A673 (cell line): Measurements from ENCODE around the gene CCSER1. TPM values are rescaled to one million over a fixed set of nuclear protein-coding genes. Genes with fewer than 3 reads are reported as not detected.

ENCODE experiments used
- BruUV-seq: library from RNA; stranded (reverse); fragments of 400-500 nt; replicated peaks from 2 replicates; lab custom pipeline; 2021; lab: Mats Ljungman, UMichigan
- CTCF ChIA-PET: fragments of 300-600 bp; sonication (Branson Sonifier 250); formaldehyde crosslinking; loops from one replicate; lab custom pipeline; 2022; ENCODE audit warnings: antibody characterized with exemption; lab: Charles Lee
- POLR2A ChIA-PET: fragments of 300-600 bp; sonication (Branson Sonifier 250); formaldehyde crosslinking; loops from one replicate; lab custom pipeline; 2022; ENCODE audit warnings: antibody characterized with exemption; ENCODE audit not compliant: low non-redundant PET; lab: Charles Lee
- DNase-seq: peaks from one replicate; pipeline ENCODE4 v3.0.0-alpha.2; 2015; ENCODE audit warnings: low spot score
- H3K27ac ChIP-seq: fragments of 200-600 bp; sonication (generic); 2 replicates; pipeline ENCODE4 v1.5.1; 2016; ENCODE audit warnings: mixed run types, low read depth, mild to moderate bottlenecking, mixed read lengths, antibody characterized with exemption, low read length; ENCODE audit not compliant: poor library complexity, severe bottlenecking
- H3K27me3 ChIP-seq: fragments of 200-600 bp; sonication (generic); replicated peaks from 2 replicates; pipeline ENCODE4 v1.6.1; 2017; ENCODE audit warnings: mixed run types, low read depth, mild to moderate bottlenecking, mixed read lengths, antibody characterized with exemption, low read length; ENCODE audit not compliant: insufficient read depth, poor library complexity
- H3K36me3 ChIP-seq: fragments of 200-600 bp; sonication (generic); 2 replicates; pipeline ENCODE4 v1.6.1; 2016; ENCODE audit warnings: mixed run types, mild to moderate bottlenecking, mixed read lengths, antibody characterized with exemption, low read length; ENCODE audit not compliant: insufficient read depth, poor library complexity, severe bottlenecking
- H3K4me1 ChIP-seq: fragments of 200-600 bp; sonication (generic); 2 replicates; pipeline ENCODE4 v1.6.1; 2017; ENCODE audit warnings: mixed run types, mild to moderate bottlenecking, mixed read lengths, antibody characterized with exemption, low read length; ENCODE audit not compliant: insufficient read depth, poor library complexity, severe bottlenecking
- H3K4me3 ChIP-seq: fragments of 200-600 bp; sonication (generic); 2 replicates; pipeline ENCODE4 v1.5.1; 2016; ENCODE audit warnings: low read depth, mixed run types, mild to moderate bottlenecking, mixed read lengths, low read length; ENCODE audit not compliant: poor library complexity, severe bottlenecking
- H3K9me3 ChIP-seq: fragments of 200-600 bp; sonication (generic); 2 replicates; pipeline ENCODE4 v1.6.1; 2016; ENCODE audit warnings: mixed run types, low read depth, mild to moderate bottlenecking, mixed read lengths, antibody characterized with exemption, low read length; ENCODE audit not compliant: poor library complexity, severe bottlenecking
- CTCF ChIP-seq: fragments of 300-800, 200-600 bp; sonication (generic); conservative IDR thresholded peaks from 2 replicates; pipeline ENCODE4 v1.5.1; 2017; ENCODE audit warnings: low read depth, mild to moderate bottlenecking, antibody characterized with exemption, low read length, moderate library complexity, mixed read lengths
- EZH2 ChIP-seq: fragments of 200-600 bp; sonication (generic); IDR thresholded peaks from 2 replicates; pipeline ENCODE4 v1.6.1; 2017; ENCODE audit warnings: borderline replicate concordance, low read depth, mild to moderate bottlenecking, mixed read lengths, antibody characterized with exemption, low read length; ENCODE audit not compliant: poor library complexity, severe bottlenecking
- intact Hi-C: fragments of 100-400 bp; cut with micrococcal nuclease; formaldehyde crosslinking; loops from one replicate; pipeline ENCODE4 v1.10.0; 2022; ENCODE audit not compliant: unreplicated experiment
- total RNA-seq: library from RNA; stranded (reverse); gene quantifications from 2 replicates; pipeline ENCODE4 v1.2.3, GENCODE V29; 2021

The CCSER1 gene
- total RNA-seq, 1 experiment from 2014 or later: not detected

DNA sequence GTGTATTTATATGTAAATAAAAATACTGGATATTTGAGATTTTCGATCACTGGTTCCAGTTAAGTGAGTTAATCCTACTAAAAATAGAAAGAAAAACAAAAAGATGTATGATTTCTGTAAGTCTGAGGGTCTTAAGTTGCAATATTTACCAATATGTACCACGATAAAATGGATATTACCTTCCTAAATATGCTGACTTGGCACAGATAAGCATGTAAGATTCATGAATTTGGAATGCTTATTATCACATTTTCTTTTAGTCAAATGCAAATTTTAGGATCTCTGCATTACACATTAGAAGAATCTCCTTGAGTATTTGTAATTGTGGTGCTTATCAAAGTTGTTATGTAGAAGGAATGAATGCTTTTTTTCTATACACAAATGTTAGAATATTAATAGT, 1158.3 kb downstream of the CCSER1 start:
- TF ChIP-seq EZH2: no peak
- TF ChIP-seq CTCF: no peak
- H3K4me3 ChIP-seq: no peak overlapping the region
- ChIA-PET CTCF (no interaction called here), POLR2A (no interaction called here)
- no peaks in the 10 kb centered on the region for H3K4me1 ChIP-seq
- no peak overlapping the region for H3K27ac ChIP-seq
- H3K36me3 ChIP-seq: no peaks in the 10 kb centered on the region
- no peak for DNase-seq
- no peaks in the 10 kb centered on the region for H3K27me3 ChIP-seq
- intact Hi-C loops: no loop called here
- no peaks in the 10 kb centered on the region for H3K9me3 ChIP-seq
- BruUV-seq: no TSS peak

GRCh38 chr4:91288702-91289311, 1161.6 kb downstream of the CCSER1 start:
- DNase-seq: no peak
- TF ChIP-seq EZH2 (no peak), CTCF (no peak)
- no peaks in the 10 kb centered on the region for H3K9me3 ChIP-seq
- no peak overlapping the region for H3K27ac ChIP-seq
- intact Hi-C loops: no loop called here
- no peaks in the 10 kb centered on the region for H3K27me3 ChIP-seq
- CTCF ChIA-PET: no interaction called here
- POLR2A ChIA-PET: no interaction called here
- no peak overlapping the region for H3K4me3 ChIP-seq
- H3K4me1 ChIP-seq: no peaks in the 10 kb centered on the region
- no peaks in the 10 kb centered on the region for H3K36me3 ChIP-seq
- BruUV-seq: no TSS peak

DNA sequence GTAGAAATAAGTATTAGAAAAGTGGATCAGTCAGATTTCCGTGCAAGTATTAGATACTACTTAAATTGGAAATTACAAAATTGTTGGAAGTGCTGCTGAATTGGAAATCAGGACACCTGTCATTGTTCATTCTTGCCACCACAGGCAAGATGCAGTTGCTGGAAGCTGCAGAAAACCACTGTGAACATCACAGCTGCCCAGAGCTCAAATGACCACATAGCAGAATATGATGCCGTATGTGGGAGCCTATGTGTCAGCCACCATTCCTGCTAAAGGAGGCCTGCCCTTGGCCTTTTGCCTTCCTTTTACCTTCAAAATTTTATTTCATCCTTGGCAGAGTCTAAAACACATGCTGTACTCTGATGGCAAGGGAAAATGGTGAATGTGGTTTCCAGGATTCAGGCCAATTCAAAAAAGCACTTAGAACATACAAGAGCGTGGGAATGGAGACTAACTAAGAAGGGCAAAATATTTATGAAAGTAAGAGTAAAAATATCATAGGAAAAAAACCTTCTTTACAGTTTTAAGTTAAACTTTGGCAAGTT, 1171.0 kb downstream of the CCSER1 start:
- no peak for DNase-seq
- ChIA-PET CTCF (no interaction called here), POLR2A (no interaction called here)
- Histone ChIP-seq H3K9me3 (no peaks in the 10 kb centered on the region), H3K36me3 (no peaks in the 10 kb centered on the region), H3K4me1 (no peaks in the 10 kb centered on the region), H3K27ac (no peak overlapping the region), H3K27me3 (no peaks in the 10 kb centered on the region), H3K4me3 (no peak overlapping the region)
- no peak for TF ChIP-seq EZH2
- no TSS peak for BruUV-seq
- intact Hi-C loops: no loop called here

DNA sequence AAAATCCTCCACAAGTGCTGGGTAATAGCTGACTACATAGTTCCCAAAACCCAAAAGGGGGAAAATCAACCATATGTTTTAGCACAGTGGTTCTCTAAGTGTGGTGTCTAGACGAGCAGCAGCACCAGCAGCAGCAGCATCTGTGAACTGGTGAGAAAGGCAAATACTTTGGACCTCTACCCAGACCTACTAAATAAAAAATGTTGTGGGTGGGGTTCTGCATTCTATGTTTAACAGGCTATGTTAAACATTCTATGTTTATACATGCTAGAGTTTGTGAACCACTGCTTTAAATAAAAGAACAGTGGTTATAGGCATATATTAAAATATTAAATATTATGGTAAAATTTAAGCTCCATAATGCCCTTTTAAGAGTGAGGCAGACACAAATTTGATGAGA, 1171.6 kb downstream of the CCSER1 start:
- POLR2A ChIA-PET: no interaction called here
- TF ChIP-seq CTCF (no peak), EZH2 (no peak)

More for the DNA sequence above, 1171.6 kb downstream of the CCSER1 start:
- no TSS peak for BruUV-seq
- DNase-seq: no peak
- Histone ChIP-seq H3K36me3 (no peaks in the 10 kb centered on the region), H3K27me3 (no peaks in the 10 kb centered on the region), H3K4me3 (no peak overlapping the region), H3K4me1 (no peaks in the 10 kb centered on the region), H3K27ac (no peak overlapping the region), H3K9me3 (no peaks in the 10 kb centered on the region)
- intact Hi-C loops: no loop called here
- CTCF ChIA-PET: no interaction called here
